Posterior cingulate gyrus (tissue), 11 donors: ENCODE results near the gene BPGM.

Source experiments
- DNase-seq, 10 donors: peaks; one replicate each; pipeline versions ENCODE4 v3.0.0 to v3.0.0-alpha.2; 2020 to 2021; ENCODE audit warnings: mixed read lengths in 3 of 10
- intact Hi-C: fragments of 100-400 bp; cut with DNase I; formaldehyde crosslinking; loops from one replicate; pipeline ENCODE4 v1.15.1; 2023

BPGM gene

DNA sequence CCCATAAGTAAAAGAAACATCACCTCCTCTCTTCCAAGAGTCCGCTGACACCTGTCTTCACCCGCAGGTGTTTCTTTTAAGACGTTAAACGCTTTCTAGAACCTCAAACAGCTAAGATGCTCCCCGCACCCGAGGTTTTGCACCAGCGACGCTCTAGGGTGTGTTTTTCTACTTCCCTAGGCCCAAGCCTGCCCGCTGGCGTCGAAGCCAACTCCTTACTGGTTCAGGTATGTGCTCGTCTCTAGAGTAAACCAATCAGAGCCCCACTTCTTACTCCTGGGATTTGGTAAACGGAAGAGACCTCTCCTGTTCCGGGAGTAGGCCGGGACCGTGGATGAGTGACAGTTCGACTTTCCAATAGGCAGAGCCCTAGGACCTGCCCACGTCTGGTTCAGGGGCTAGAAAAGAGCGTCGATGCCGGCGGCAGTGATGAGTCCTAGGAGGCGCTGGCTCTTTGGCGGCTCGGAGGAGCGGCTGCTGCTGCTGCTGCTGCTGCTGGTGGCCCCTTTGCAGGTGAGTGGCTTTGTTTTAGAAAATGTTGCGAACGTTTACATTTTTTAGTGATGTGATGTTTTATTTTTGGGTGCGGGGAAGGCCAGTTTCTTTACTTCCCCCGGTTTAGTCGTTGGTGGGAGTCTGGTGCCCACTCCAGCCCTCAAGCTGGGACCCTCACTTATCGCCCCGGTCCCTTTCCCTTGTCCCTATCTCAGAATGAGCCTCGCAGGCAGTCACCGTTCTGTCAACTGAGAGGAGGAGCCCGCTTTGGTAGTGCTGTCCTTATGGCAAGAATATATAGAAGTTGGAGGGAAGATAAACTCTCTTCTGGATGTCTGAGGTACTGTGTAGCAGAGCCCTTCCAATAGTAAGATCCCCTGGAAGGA is at the start of gene BPGM:
Gene BPGM, plus strand, starts transcription at position 429 of the 881 bp plus-strand sequence. CDS start 14,655 bp downstream, outside the sequence.
- intact Hi-C loops = no loop called here
- peak; percentile 94 to 100 (median 98) for DNase-seq

DNA sequence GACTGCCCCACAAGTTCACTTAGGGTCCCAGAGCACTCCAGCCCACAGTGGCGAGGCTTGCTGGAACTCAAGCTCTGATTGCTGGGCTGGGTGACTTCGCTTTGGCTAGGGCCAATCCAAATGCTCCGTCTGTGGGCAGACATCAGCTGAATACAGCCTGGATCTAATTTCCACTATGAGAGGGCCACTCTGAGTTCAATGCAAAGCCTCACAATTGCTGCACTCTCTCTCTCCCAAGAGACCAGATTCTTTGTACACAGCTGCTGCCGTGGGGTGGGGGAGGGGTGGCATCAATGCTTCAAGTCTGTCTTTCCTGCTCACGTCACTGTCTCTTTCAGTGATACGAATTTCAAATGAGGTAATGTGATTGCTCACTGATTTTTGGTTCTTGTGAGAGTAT is 47.3 kb upstream of the BPGM start:
- DNase-seq = peak in 7 of 10 donors; percentile 20 to 87 (median 59)
- intact Hi-C loops = no loop called here

DNA sequence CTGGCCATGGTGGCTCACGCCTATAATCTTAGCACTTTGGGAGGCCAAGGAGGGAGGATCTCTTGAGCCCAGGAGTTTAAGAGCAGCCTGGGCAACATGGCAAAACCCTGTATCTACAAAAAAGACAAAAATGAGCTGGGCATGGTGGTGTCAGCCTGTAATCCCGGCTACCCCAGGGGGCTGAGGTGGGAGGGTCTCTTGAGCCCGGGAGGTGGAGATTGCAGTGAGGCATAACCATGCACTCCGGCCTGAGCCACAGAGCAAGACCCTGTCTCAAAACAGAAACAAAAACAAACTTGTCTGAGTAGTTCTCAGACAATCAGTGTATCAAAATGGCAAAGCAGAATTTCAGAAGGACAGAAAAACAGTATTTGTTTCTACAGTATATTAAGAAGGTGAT is 45.2 kb upstream of the BPGM start:
- no peak for DNase-seq
- intact Hi-C loops = no loop called here

- DNase-seq = no peak
- intact Hi-C loops = no loop called here
Measured at GRCh38 chr7:134602881-134603451, 43.7 kb upstream of the BPGM start.

GRCh38 chr7:134605978-134606923 is 40.4 kb upstream of the BPGM start:
- intact Hi-C loops = loop anchor here (1.0 kb wide), 2 partner anchors 92 to 174 kb away; no protein-coding TSS in a partner anchor
- DNase-seq = peak in 7 of 10 donors; percentile 48 to 94 (median 74)

DNA sequence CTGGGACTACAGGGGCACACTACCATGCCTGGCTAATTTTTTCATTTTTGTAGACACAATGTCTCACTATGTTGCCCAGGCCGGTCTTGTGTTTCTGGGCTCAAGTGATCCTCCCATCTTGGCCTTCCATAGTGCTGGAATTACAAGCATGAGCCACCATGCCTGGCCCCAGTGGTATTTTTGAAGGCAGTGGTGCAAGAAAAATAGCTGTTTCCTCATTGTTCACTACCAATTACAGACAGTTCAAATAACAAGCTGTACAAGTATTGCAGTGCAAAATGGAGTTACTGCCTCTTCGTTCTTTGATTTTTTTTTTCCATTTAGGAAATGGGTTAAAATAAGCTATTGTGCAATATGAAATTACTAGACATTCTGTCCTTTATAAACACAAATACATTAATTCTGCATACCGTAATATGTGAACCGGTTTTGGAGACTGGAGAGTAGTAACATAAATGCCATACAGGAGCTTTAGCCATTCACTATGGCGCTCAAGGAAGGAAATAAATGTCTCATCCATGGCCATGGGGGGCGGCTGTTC is 35.0 kb upstream of the BPGM start:
- DNase-seq = no peak
- intact Hi-C loops = no loop called here

GRCh38 chr7:134612197-134612596 is 34.5 kb upstream of the BPGM start:
- intact Hi-C loops = no loop called here
- no peak for DNase-seq

GRCh38 chr7:134613623-134614347 is 32.9 kb upstream of the BPGM start:
- no peak for DNase-seq
- intact Hi-C loops = no loop called here

GRCh38 chr7:134616611-134617010 is 30.0 kb upstream of the BPGM start:
- DNase-seq = no peak
- intact Hi-C loops = no loop called here

- DNase-seq = peak in 2 of 10 donors; percentile 9 to 39
- intact Hi-C loops = no loop called here
Measured at GRCh38 chr7:134618756-134619530, 27.7 kb upstream of the BPGM start.

- intact Hi-C loops = no loop called here
- DNase-seq = peak in 1 of 10 donors; percentile 14
Measured at GRCh38 chr7:134619627-134620331, 26.9 kb upstream of the BPGM start.

GRCh38 chr7:134622303-134622995 is 24.2 kb upstream of the BPGM start:
- intact Hi-C loops = no loop called here
- no peak for DNase-seq

DNA sequence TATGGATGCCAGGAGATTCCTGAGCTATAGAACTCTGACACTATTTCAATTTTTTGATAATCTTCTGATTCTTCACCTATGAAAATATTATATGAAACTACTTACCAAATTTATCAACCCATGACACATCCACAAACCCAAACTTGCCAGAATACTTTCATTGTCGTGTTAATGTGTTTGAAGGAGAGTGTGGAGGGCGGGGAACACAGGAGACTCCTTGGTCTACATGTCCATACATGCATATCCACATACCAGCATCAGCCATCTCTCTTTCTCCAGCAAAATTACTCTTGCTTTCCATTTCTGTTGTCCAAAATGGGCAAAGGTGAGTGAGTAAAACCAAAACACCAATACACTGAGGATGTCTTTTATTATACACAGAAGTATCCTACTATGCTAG is 23.5 kb upstream of the BPGM start:
- DNase-seq = no peak
- intact Hi-C loops = no loop called here

DNA sequence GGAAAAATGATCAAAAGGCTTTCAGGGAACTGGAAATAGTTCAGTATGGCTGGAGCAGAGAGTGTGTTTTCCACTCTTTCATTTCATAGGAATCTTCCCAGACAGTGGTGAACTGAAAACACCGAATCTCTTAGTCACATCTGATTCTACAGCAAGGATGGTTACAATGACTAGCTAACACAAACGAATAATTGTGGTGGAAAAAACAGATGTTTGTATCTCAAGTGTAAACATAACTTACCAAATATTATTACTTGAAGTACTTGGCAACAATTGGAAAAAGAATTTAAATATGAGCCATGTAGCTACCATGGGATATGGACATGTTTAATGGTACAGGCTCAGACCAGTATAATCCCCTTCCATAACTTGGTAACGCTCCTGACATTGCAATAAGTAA is 21.1 kb upstream of the BPGM start:
- intact Hi-C loops = no loop called here
- DNase-seq = no peak

- intact Hi-C loops = no loop called here
Measured at GRCh38 chr7:134627109-134627774, 19.4 kb upstream of the BPGM start.

DNA sequence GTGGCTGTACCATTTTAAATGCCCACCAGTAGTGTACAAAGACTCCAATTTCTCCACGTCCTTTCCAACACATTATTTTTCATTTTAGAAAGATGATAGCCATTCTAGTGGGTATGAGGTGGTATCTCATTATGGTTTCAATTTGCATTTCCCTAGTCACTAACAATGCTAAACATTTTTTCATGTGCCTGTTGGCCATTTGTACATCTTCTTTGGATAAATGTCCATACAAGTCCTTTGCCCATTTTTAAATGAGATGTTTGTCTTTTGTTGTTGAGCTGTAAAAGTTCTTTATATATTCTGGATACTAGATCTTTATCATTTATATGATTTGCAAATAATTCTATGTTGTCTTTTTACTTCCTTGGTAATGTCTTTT is 18.9 kb upstream of the BPGM start:
- no peak for DNase-seq
- intact Hi-C loops = no loop called here

More at GRCh38 chr7:134627109-134627774, 19.4 kb upstream of the BPGM start:
- DNase-seq = no peak

DNA sequence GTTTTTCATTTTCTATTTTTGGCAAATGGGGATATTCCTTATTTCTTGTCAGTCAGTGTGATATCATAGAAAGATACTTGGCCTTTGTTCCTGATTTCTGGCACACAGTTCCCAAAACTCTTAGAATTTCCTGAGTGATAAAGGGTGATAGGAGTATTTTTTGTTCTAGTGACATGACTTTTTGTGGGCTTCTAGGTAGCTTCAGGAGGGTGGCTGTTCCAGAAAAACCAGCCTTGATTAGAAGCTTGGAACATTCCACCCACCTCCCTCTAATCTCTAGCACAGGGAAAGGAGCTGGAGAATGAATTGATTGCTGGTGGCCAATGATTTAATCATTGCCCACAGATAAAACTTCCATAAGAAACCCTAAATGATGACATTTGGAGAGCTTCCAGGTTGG is 17.2 kb upstream of the BPGM start:
- no peak for DNase-seq
- intact Hi-C loops = no loop called here
